HG03439 (cell line): ENCODE results near the gene CPED1.
"Not testable (repeated sequence)": the region's sequence is repeated elsewhere in the genome, so short reads cannot be mapped to it uniquely, and the experiment has no call there.

ENCODE experiments used
- ATAC-seq: cut with Tn5 transposase; IDR thresholded peaks from one replicate; pipeline ENCODE4 v1.9.1; 2021; ENCODE audit warnings: mild to moderate bottlenecking, moderate library complexity; ENCODE audit not compliant: unreplicated experiment

The CPED1 gene

DNA sequence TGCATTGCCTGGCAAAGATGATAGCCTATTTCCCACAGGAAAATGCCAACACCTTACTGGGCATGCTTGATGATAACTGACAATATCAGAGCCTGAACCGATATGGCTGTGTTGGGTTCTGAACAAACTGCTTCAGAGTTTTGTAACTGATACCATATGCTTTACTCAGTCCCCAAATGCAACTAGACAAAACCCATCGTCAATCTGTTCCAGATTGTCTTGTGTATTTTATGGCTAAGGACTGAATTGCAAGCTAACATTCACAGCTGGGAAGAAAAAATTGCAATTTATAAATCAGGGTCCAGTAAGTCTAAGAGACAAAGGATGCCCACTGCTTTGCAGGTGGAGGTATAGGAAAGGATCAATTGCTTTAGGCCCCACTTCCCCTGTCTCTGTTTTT is 223.5 kb downstream of the CPED1 start:
- ATAC-seq = no peak

DNA sequence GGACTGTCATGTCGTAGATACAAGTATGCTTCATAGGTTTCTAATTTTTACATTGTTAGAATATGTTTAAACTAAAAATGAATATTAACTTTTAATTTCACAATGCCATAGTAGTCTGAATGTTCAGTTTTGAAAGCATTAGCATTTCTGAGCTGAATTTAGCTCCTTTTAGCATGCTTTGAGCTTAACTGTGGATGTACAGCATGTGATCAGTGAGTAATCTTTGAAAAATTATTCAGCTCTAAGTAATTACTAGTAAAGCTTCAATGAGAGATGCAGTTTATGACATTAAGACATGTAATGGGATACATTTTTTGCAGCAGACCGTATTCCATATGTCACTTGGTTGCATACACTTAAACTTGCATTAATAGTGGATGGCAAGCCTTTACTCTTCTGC is 226.1 kb downstream of the CPED1 start:
- ATAC-seq = no peak

DNA sequence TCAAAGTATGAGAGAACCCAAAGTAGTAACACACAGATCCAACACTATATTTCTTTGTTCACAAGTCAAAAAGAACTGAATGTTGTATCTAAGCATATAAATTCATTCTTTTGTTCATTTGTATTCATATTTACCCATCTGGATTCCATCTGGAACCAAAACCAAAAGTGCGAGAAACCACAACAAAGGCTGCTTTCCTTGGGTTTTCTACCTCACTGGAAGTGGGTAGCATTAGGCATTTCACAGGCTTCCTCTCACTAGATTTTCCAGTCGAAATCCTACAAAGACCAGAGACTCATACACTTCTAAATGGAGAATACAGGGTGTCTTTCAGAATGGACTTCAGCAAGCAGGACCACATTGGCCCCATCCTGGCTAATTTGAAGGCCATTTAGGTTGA is 230.5 kb downstream of the CPED1 start:
- no peak for ATAC-seq

DNA sequence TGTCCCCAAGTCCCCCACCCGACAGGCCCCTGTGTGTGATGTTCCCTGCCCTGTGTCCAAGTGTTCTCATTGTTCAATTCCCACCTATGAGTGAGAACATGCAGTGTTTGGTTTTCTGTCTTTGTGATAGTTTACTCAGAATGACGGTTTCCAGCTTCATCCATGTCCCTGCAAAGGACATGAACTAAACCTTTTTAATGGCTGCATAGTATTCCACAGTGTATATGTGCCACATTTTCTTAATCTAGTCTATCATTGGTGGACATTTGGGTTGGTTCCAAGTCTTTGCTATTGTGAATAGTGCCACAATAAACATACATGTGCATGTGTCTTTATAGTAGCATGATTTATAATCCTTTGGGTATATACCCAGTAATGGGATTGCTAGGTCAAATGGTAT is 232.6 kb downstream of the CPED1 start:
- not testable (repeated sequence) for ATAC-seq

DNA sequence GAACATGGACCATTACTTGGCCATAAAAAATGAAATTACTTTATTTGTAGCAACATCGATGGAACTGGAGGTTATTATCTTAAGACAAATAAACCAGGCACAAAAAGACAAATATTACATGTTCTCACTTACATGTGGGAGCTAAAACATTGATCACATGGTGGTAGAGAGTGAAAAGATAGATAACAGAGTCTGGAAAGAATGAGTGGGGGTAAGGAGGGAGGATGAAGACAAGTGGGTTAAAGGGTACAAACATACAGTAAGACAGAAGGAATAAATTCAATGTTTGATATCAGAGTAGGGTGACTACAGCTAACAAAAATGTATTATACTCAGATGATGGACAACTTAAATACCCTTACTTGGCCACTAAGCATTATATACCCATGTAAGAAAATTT is 240.3 kb downstream of the CPED1 start:
- ATAC-seq = no peak

DNA sequence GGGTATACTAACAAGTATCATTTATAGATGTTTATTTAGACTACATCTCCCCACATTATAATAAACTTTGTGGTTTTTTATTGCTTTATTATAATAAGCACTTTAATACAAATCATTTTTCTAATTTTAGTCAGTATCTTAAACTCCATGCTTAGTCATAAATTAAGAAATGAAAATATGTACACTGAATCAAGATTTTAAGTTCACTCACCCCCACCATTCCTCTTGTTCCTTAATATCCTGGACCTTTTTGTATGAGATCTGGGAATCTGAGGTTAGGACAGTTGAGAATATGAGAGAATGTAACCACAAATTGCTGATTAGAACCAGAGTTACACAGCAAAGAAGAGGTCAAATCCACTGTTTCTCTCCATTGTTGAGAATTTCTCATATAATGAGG is 246.7 kb downstream of the CPED1 start:
- no peak for ATAC-seq

DNA sequence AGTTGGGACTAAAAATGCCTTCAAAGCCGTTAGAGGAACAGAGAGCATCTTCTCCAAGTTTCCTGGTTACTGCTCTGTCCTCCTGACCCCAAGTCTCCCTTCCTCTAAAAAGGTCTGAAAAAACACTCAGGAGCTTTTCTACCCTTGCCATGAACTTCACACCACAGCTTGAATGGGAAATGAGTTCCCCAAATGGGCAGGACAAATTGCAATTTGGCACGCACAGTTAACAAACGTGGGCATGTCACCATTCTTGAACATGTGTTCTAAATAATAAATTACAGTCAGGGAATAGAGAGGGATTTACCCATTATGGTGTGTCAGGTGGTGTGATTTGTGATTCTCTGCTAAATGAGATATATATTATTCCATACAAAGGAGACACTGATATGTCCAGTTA is 249.1 kb downstream of the CPED1 start:
- ATAC-seq = no peak

DNA sequence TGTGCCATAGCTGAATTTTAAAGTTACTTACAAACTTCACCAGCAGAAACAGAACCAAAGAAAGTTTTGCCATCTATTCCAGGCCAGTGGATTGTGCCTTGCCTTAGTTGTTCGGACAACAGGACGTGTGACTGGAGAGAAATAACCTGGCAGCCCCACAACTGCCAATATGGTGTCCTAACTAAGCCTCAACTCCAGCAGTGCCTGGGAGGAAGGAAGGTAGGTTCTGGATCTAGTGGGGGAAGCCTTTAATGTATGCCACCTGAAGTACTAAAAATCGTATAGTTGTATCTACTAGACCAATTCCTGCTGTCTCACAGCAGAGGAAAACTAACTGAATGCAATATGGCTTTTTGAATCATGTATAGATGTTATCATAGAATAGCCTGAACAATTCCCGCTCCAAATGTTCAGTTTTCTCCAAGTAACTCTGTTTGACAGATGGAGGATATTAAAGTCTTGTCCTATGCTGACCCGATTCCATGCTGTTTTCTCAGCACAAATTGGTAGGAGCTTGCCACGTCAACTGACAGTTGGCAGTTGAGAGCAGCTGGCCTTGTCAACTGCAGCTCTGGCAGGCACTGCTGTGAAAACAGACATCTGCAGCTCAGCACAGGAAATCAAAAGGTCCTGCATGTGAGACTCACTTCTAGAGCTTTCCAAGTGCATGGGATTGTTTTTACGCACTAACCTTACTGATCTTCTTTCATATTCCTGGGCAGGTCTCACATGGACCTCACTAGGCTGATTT is 255.8 kb downstream of the CPED1 start:
- no peak for ATAC-seq

DNA sequence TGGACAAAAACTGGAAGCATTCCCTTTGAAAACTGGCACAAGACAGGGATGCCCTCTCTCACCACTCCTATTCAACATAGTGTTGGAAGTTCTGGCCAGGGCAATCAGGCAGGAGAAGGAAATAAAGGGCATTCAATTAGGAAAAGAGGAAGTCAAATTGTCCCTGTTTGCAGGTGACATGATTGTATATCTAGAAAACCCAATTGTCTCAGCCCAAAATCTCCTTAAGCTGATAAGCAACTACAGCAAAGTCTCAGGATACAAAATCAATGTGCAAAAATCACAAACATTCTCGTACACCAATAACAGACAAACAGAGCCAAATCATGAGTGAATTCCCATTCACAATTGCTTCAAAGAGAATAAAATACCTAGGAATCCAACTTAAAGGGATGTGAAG is 262.9 kb downstream of the CPED1 start:
- not testable (repeated sequence) for ATAC-seq

DNA sequence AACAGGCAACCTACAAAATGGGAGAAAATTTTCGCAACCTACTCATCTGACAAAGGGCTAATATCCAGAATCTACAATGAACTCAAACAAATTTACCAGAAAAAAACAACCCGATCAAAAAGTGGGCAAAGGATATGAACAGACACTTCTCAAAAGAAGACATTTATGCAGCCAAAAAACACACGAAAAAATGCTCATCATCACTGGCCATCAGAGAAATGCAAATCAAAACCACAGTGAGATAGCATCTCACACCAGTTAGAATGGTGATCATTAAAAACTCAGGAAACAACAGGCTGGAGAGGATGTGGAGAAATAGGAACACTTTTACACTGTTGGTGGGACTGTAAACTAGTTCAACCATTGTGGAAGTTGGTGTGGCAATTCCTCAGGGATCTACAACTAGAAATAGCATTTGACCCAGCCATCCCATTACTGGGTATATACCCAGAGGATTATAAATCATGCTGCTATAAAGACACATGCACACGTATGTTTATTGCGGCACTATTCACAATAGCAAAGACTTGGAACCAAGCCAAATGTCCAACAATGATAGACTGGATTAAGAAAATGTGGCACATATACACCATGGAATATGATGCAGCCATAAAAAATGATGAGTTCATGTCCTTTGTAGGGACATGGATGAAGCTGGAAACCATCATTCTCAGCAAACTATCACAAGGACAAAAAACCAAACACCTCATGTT is 264.2 kb downstream of the CPED1 start:
- not testable (repeated sequence) for ATAC-seq

DNA sequence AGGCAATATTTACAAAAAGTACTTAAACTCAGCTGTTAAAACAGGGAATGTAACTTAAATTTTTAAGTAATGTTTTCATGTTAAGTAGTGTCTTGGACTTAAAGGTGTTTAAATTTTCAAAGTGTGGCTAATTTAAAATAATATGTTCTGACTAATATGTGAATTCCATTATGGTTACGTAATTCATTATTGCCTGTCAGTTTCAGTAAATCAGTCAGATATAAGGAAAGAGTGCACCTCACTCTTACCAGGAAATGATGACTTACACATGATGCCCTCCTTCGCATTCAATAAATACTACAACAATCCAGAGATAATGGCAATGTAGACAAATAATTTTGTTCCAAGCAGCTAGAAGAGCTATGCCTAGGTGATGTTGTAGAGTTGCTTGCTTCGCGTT is 271.3 kb downstream of the CPED1 start:
- no peak for ATAC-seq

DNA sequence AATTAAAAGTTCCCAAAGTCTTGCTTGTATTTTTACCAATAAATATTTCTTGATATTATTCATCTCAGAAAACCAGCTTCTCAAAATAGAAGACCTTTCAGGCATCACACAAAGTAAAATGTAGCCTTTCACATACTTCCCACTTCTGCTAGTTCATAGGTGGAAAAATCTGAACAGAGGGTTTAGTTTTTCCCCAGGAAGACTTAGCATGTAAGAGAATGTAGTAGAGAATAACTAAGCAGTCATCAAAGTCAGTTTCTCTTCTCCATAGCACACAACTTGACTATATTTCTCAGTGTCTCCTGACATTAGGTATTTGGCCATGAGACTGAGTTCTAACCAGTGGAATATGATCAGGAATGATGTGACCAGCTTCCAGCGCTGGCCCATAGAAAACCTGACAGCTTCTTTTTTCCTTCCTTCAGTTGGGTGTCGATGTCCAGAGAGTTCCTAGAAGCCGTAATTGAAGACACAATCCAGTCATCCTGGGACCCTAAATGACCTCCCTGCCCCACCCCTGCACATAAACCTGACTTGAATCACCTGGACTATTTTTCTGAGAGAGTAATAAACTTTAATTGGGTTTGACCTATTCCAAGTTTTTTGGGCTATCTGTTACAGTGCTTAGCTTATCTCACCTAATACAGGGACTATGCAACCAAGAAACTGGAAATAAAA is 272.8 kb downstream of the CPED1 start:
- ATAC-seq = no peak

DNA sequence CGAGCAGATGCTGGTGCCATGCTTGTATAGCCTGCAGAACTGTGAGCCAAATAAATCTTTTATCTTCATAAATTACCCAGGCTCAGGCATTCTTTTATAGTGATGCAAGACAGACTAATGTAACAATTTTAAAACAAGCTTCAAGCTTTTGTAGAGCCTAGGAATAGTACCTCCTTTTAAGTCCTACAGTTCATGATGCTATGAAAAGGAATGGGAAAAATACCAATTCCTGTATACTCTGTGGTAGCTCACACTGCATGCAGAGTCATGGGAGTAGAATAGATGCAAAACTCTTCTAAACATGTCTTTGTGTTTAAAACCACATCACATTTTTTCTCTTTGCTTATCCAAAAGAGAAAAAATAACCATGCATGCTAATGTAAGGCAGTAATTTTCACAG is 273.7 kb downstream of the CPED1 start:
- ATAC-seq = no peak

DNA sequence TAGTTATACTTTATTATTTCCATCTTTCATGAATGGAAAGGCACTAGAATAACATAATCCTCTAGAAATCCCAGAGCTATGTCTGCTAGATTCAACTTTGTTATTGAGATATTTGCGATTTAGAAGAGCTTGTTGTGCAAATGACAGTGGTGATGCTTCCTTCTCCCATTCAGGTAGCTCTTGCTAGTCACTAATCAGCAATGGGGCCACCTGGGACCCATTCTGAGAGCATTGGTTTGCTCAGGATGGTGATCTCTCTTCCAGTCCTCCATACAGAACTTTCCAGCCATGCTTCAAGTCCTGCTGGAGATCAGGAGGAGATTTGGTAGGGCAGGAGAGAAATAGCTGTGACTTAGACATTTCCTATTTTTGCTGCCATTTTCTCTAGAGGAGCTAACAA is 274.5 kb downstream of the CPED1 start:
- ATAC-seq = no peak

DNA sequence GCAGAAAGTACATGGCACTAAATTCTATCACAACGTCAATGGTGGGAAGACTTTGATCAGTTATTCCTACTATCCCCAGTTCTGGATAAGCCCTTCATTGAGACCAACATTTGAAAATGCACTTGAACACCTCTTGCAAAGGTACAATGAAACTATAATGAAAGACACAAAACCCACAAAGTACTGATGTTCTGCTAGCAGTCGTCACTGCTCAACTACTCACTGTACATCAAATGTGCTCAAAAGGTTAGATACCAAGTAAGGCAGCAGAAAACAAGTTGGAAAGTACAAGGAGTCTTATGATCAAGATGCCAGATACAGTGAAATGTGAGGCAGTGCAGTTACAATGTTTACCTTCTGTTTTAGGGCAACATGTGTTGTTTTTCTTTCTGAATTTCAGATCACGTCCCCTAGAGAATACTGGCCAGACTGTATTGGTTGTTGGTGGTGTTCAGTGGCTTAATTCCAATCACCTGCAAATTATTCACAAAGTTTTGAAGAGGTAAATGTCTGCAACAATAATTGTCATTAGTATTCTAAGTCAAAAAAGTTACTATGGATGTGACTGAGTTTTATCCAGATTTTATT is 277.9 kb downstream of the CPED1 start:
- ATAC-seq = no peak

DNA sequence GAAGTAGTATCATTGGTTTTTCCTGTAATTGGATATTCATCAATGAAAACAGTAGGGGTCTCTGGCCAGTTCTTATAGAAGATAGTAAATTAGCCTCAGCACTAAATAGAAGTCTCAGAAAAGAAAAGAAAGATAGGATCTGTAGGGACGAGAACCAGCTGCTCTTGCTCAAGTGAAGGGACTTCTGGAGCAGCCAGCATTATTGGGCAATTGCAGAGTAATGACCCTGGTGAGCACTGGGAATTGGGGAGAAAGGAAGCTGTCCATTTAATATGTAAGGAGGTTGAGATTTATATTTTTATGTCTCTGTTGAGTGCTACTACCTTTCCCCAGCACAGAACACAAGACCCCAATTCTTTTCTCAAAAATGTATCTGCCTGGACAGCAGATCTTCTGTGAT is 279.1 kb downstream of the CPED1 start:
- ATAC-seq = no peak

DNA sequence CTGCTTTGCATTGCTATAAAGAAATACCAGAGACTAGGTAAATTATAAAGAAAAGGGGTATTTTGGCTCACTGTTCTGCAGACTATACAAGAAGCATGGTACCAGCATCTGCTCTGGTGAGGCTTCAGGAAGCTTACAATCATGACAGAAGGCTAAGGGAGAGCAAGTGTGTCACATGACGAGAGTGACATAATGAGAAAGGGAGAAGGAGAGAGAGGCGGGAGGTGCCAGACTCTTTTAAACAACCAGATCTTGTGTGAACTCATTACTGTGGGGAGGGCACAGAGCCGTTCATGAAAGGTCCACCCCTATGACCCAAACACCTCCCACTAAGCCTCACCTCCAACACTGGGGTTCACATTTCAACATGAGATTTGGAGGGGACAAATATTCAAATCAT is 281.3 kb downstream of the CPED1 start:
- ATAC-seq = no peak

DNA sequence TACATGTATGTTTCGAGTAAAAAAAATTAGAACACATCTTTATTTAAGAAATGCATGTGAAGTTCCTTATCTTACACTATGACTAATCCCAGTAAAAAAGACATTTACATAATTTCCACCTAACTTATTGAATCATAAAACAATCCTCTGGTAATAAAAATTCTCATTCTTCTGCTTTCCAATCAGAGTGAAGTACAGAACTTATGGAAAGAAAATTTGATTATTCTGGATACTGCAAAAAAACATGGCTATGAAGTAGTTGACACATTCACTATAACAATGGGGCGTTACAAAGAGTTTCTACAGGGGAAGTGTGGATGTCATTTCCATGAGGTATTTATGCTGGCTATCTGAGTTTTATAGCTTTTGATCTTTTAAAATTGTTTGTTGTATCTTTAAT is 282.6 kb downstream of the CPED1 start:
- no peak for ATAC-seq

DNA sequence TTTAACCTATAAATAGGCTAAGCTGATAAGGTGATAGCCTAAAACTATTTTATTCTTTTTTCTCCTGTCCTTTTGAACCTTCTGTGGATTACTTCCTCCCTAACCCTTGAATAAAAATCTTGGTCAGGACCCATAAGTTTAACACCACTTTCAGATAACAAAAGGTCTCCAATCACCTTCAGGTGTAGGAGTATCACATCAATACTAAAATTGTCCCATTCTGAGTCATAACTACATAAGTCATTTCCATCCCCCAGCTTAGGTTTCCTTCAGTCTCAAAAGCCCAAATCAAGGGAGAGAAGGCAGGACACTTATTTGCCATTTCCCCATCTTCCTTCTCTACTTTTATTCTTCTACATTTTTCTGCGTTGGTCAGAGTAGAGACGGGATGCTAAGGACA is 283.4 kb downstream of the CPED1 start:
- ATAC-seq = no peak

DNA sequence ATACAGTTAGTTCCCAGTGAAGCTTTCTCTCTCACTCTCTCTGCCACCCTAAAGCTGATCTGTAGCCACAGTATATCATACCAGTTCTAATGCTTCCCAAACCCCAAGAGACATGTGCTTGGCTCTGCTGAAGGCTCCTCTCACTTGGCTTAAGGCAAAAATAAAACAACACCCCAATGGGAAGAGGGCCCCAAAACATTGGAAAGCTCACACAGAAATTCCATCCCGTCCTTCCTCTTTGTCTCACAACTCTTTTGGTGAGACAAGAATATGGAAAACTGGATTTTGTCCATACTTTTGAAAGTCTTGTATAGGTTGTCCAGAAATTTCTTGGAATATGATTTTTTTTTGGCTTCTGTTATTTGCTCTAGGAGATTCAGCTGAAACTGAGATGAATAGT is 284.2 kb downstream of the CPED1 start:
- no peak for ATAC-seq

DNA sequence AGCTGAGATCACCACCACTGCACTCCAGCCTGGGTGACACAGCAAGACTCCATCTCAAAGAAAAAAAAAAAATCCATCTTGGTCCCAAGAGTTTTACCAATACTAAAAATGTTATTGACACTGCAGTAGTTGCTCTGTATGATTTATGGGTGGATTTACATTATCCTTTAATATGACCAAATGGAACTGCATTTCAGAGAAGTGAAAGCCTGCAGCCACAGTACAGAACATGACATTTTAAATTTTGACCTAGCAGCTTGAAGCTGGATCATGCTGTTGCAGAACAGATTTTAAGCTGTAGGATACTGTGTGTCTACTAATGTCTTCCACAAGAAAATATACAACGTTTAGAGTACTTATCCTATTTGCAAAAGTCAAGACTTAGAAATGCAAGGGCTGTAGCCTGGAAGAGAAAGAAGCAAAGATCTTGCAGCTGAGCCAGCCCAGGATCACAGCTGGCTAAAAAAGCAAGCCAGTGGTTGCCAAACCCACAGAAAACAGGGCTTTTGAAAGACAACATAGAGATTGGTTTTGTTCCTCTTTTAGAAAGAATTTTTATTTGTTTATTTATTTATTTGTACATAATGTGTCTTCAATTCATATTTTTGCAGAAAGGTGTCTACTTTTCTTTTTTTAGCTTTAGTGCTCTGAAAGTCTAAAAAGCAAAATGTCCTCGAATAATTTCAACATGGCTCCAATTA is 285.1 kb downstream of the CPED1 start:
- no peak for ATAC-seq
